IMR-90 (cell line): Measurements from ENCODE around the gene OR2M5. TPM values are rescaled to one million over a fixed set of nuclear protein-coding genes. Genes with fewer than 3 reads are reported as not detected.

ENCODE experiments used
- ATAC-seq: fragments of 200-7000 bp; cut with Tn5 transposase; 2 replicates; pipeline ENCODE4 v1.9.1; 2020; ENCODE audit warnings: low read depth, mild to moderate bottlenecking, moderate library complexity
- BruUV-seq: library from RNA; stranded (reverse); fragments of 400-500 nt; replicated peaks from 2 replicates; lab custom pipeline; 2021; lab: Mats Ljungman, UMichigan
- CTCF ChIA-PET: fragments of 300-600 bp; formaldehyde crosslinking; extraction: SDS; loops from one replicate; lab custom pipeline; 2021; ENCODE audit warnings: antibody characterized with exemption; lab: Yijun Ruan, JAX
- POLR2A ChIA-PET: fragments of 300-600 bp; sonication (Branson Sonifier 250); formaldehyde crosslinking; loops from one replicate; lab custom pipeline; 2022; ENCODE audit warnings: antibody characterized with exemption; ENCODE audit not compliant: unreplicated experiment; lab: Charles Lee
- DNase-seq: peaks from one replicate; pipeline ENCODE4 v3.0.0; 2013
- H2AFZ ChIP-seq: replicated peaks from 2 replicates; pipeline ENCODE3; 2013; ENCODE audit warnings: low read length, mild to moderate bottlenecking; ENCODE audit not compliant: poor library complexity
- H2AK5ac ChIP-seq: 2 replicates; pipeline ENCODE4 v1.6.1; 2013; ENCODE audit warnings: low read depth, low read length, inconsistent platforms
- H2AK9ac ChIP-seq: replicated peaks from 2 replicates; pipeline ENCODE3; 2013; ENCODE audit warnings: mild to moderate bottlenecking, low read depth, low read length, moderate library complexity; ENCODE audit not compliant: poor library complexity
- H2BK120ac ChIP-seq: 2 replicates; pipeline ENCODE4 v1.6.1; 2013; ENCODE audit warnings: low read depth, low read length, inconsistent platforms
- H2BK15ac ChIP-seq: 3 replicates; pipeline ENCODE4 v1.6.1; 2013; ENCODE audit warnings: low read depth, low read length, inconsistent platforms
- H2BK20ac ChIP-seq: 2 replicates; pipeline ENCODE4 v1.6.1; 2013; ENCODE audit warnings: low read depth, mild to moderate bottlenecking, inconsistent platforms, low read length, moderate library complexity
- H2BK5ac ChIP-seq: 2 replicates; pipeline ENCODE4 v1.6.1; 2013; ENCODE audit warnings: mild to moderate bottlenecking, low read depth, low read length, inconsistent platforms; ENCODE audit not compliant: poor library complexity, severe bottlenecking
- H3K14ac ChIP-seq: replicated peaks from 2 replicates; pipeline ENCODE4 v1.6.1; 2013; ENCODE audit warnings: low read depth, low read length, inconsistent platforms
- H3K18ac ChIP-seq: 2 replicates; pipeline ENCODE4 v1.6.1; 2013; ENCODE audit warnings: low read depth, low read length, control low read depth
- H3K23ac ChIP-seq: 2 replicates; pipeline ENCODE4 v1.6.1; 2013; ENCODE audit warnings: low read depth, low read length, inconsistent platforms
- H3K27ac ChIP-seq: 2 replicates; pipeline ENCODE4 v1.5.1; 2013; ENCODE audit warnings: mild to moderate bottlenecking, control low read depth, low read length; ENCODE audit not compliant: insufficient read depth
- H3K27me3 ChIP-seq: 2 replicates; pipeline ENCODE4 v1.6.1; 2013; ENCODE audit warnings: low read length; ENCODE audit not compliant: control insufficient read depth, insufficient read depth
- H3K36me3 ChIP-seq: 2 replicates; pipeline ENCODE4 v1.6.1; 2013; ENCODE audit warnings: low read length, mixed read lengths; ENCODE audit not compliant: control insufficient read depth, insufficient read depth
- H3K4ac ChIP-seq: 2 replicates; pipeline ENCODE4 v1.6.1; 2013; ENCODE audit warnings: low read depth, low read length, inconsistent platforms
- H3K4me1 ChIP-seq: 2 replicates; pipeline ENCODE4 v1.6.1; 2013; ENCODE audit warnings: low read length, mixed read lengths; ENCODE audit not compliant: control insufficient read depth, insufficient read depth
- H3K4me2 ChIP-seq: 2 replicates; pipeline ENCODE4 v1.6.1; 2013; ENCODE audit warnings: low read depth, mild to moderate bottlenecking, control low read depth, low read length, moderate library complexity
- H3K4me3 ChIP-seq: 2 replicates; pipeline ENCODE4 v1.5.1; 2013; ENCODE audit warnings: low read depth, mild to moderate bottlenecking, control low read depth, low read length, moderate library complexity; ENCODE audit not compliant: insufficient read depth
- H3K56ac ChIP-seq: 2 replicates; pipeline ENCODE4 v1.6.1; 2013; ENCODE audit warnings: low read length, inconsistent platforms; ENCODE audit not compliant: insufficient read depth; ENCODE audit errors: extremely low read depth
- H3K79me1 ChIP-seq, 2 experiments: 2 replicates each; pipeline ENCODE4 v1.6.1; 2013; ENCODE audit warnings: low read length in 2 of 2, inconsistent platforms in 1 of 2, low read depth in 1 of 2
- H3K9ac ChIP-seq: 2 replicates; pipeline ENCODE4 v1.6.1; 2013; ENCODE audit warnings: low read depth, low read length, control low read depth
- H3K9me1 ChIP-seq: 2 replicates; pipeline ENCODE4 v1.6.1; 2013; ENCODE audit warnings: low read length, inconsistent platforms; ENCODE audit not compliant: insufficient read depth
- H3K9me3 ChIP-seq: 2 replicates; pipeline ENCODE4 v1.6.1; 2013; ENCODE audit warnings: low read length; ENCODE audit not compliant: control insufficient read depth, insufficient read depth
- H4K20me1 ChIP-seq: 2 replicates; pipeline ENCODE4 v1.6.1; 2013; ENCODE audit warnings: low read length, inconsistent platforms; ENCODE audit not compliant: insufficient read depth
- H4K5ac ChIP-seq: 2 replicates; pipeline ENCODE4 v1.6.1; 2013; ENCODE audit warnings: mild to moderate bottlenecking, low read depth, low read length, control low read depth
- H4K8ac ChIP-seq, 2 experiments: 2 replicates each; pipeline ENCODE4 v1.6.1; 2013; ENCODE audit warnings: low read depth in 2 of 2, low read length in 2 of 2, control low read depth in 1 of 2, inconsistent platforms in 1 of 2
- H4K91ac ChIP-seq: 2 replicates; pipeline ENCODE4 v1.6.1; 2013; ENCODE audit warnings: low read depth, low read length, inconsistent platforms; ENCODE audit not compliant: insufficient read depth
- FOS ChIP-seq: fragments of 150-350 bp; IDR thresholded peaks from 2 replicates; pipeline ENCODE4 v1.6.1; 2016; ENCODE audit warnings: low read depth, low read length
- MAFK ChIP-seq: IDR thresholded peaks from 2 replicates; pipeline ENCODE4 v1.6.1; 2012; ENCODE audit warnings: low read depth, low read length, improper control_type of control experiment
- RAD21 ChIP-seq: IDR thresholded peaks from 2 replicates; pipeline ENCODE4 v1.6.1; 2012; ENCODE audit warnings: low read length, improper control_type of control experiment
- WGBS, 2 experiments: methylation state at CpG; one replicate each; pipeline versions ENCODE4 v1.1.5 to v1.1.7; 2013; ENCODE audit warnings: missing lambda C conversion rate in 2 of 2; ENCODE audit not compliant: insufficient read length in 1 of 2; ENCODE audit errors: extremely low coverage in 2 of 2; 5-methylcytosine and 5-hydroxymethylcytosine counted together
- dilution Hi-C: fragments of 300-500 bp; cut with HindIII; formaldehyde crosslinking; loops from one replicate; pipeline ENCODE4 v1.14.3; 2018; ENCODE audit warnings: low sequenced_read_pairs; ENCODE audit not compliant: unreplicated experiment
- in situ Hi-C: fragments of 300-500 bp; cut with MboI; formaldehyde crosslinking; loops from 3 replicates; pipeline ENCODE4 v1.14.3; 2019; ENCODE audit warnings: low sequenced_read_pairs, inconsistent platforms, mixed read lengths
- intact Hi-C: fragments of 100-400 bp; cut with micrococcal nuclease; formaldehyde crosslinking; loops from 2 replicates; pipeline ENCODE4 v1.10.0; 2022
- polyA plus RNA-seq, 3 experiments: library from polyadenylated mRNA; depleted of rRNA; stranded (reverse); fragments of >200 nt; gene quantifications; 2 replicates each; pipeline ENCODE4 v1.2.3, GENCODE V29; 2012; ENCODE audit warnings: low replicate concordance in 1 of 3
- total RNA-seq: library from RNA; depleted of rRNA; stranded (reverse); fragments of >200 nt; gene quantifications from 2 replicates; pipeline ENCODE4 v1.2.3, GENCODE V29; 2012
- TF ChIP-seq, protein P1 (sequence below): fragments of 150-350 bp; IDR thresholded peaks from 2 replicates; pipeline ENCODE4 v1.6.1; 2016; ENCODE audit warnings: low read depth, mild to moderate bottlenecking, low read length, moderate library complexity, borderline replicate concordance

OR2M5 gene
- total and polyA plus RNA-seq, 2 of the 4 experiments (the other 2 are of a cell fraction), result not detected

DNA sequence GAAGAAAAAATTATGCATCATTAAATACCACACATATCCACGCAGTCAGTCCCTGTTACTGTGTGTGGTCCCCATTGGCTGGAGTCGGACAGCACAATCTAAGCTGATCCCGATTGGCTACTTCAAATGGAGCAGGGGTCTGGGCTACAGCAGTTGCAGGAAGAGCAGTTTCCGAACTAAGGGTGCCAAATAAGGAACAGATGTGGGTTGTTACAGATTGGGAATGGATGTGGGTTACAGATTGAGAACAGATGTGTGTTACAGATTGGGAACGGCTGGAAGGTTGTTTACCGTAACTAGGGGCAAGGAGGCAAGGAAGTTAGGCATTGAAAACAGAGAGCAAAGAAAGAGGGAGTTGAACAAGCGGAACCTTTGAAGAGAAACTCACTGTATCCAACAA is 30.1 kb upstream of the OR2M5 start:
- Histone ChIP-seq H2AFZ (no peak overlapping the region), H3K27me3 (no peaks in the 10 kb centered on the region), H4K8ac (no peak overlapping the region), H3K9me1 (no peaks in the 10 kb centered on the region), H4K5ac (no peak overlapping the region), H2BK15ac (no peak overlapping the region), H3K36me3 (no peaks in the 10 kb centered on the region), H2AK5ac (no peak overlapping the region), H3K4me2 (no peak overlapping the region), H3K4me1 (no peaks in the 10 kb centered on the region), H4K20me1 (no peaks in the 10 kb centered on the region), H2BK5ac (no peak overlapping the region), H3K27ac (no peak overlapping the region), H2AK9ac (no peak overlapping the region), H3K9ac (no peak overlapping the region), H3K18ac (no peak overlapping the region), H3K9me3 (peaks cover 12% of the 10 kb centered on the region), H3K79me1 (no peaks in the 10 kb centered on the region), H3K14ac (no peak overlapping the region), H3K4ac (no peak overlapping the region), H2BK120ac (no peak overlapping the region), H3K23ac (no peak overlapping the region), H3K4me3 (no peak overlapping the region), H4K91ac (no peak overlapping the region), H2BK20ac (no peak overlapping the region), H3K56ac (no peak overlapping the region)
- dilution Hi-C loops, result no loop called here
- TF ChIP-seq MAFK (no peak), RAD21 (no peak), FOS (no peak)
- TF ChIP-seq, protein P1, sequence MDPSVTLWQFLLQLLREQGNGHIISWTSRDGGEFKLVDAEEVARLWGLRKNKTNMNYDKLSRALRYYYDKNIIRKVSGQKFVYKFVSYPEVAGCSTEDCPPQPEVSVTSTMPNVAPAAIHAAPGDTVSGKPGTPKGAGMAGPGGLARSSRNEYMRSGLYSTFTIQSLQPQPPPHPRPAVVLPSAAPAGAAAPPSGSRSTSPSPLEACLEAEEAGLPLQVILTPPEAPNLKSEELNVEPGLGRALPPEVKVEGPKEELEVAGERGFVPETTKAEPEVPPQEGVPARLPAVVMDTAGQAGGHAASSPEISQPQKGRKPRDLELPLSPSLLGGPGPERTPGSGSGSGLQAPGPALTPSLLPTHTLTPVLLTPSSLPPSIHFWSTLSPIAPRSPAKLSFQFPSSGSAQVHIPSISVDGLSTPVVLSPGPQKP, result no peak
- intact Hi-C loops, result no loop called here
- DNase-seq, result no peak
- no CpG with 5 or more reads among the region's 7 CpGs for WGBS, 2 experiments
- ChIA-PET POLR2A (no interaction called here), CTCF (no interaction called here)
- ATAC-seq, result no peak
- in situ Hi-C loops, result no loop called here
- no TSS peak for BruUV-seq
